ENCODE results near the gene KLHL29.

Gene KLHL29

DNA sequence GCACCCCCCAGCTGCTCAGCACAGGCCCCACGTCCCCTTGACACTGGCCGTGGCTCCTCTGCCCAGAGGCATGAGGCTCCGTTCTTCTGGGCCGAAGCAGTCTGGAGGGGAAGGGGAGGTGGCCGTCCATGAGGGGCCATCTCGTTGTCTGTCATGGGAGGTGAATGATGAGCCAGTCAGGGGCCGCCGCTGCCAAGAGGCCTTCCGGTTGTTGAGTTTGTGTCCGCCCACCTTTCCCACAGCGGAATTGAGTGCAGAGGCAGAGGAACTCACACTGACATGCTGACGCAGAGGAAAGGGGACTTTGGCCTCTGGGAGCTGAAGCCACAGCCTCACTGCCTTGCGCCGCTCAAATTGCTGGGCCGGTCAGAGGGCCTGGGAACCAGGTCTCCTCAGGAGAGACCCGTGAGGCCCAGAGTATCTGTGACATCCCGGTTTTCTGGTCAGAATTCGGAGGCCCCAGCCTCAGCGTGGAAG, 273.5 kb downstream of the KLHL29 start:
- no peak for DNase-seq (ENCODE audit: low spot score)
- H3K36me3 ChIP-seq (replicated peaks in 1 of 2; ENCODE audit: control insufficient read depth in 2 of 2, insufficient read depth in 2 of 2, low read length in 2 of 2): no peaks in the 10 kb centered on the region
- peak overlapping the region; percentile 77 for H3K14ac ChIP-seq (ENCODE audit: low read length)
- no peak overlapping the region for H3K23ac ChIP-seq (ENCODE audit: low read depth, low read length, poor library complexity)
- H3K4me3 ChIP-seq (ENCODE audit: low read length in 2 of 2): no peak overlapping the region
- H4K91ac ChIP-seq (ENCODE audit: low read depth, low read length, poor library complexity): peak overlapping the region; percentile 46
- H2BK120ac ChIP-seq (ENCODE audit: low read depth, low read length): no peak overlapping the region
- peak overlapping the region; percentile 79 for H3K18ac ChIP-seq (ENCODE audit: low read length)
- H3K9ac ChIP-seq (ENCODE audit: low read depth, low read length, poor library complexity): peak overlapping the region; percentile 1
- H3K4ac ChIP-seq (ENCODE audit: low read length): no peak overlapping the region
- no peaks in the 10 kb centered on the region for H3K9me3 ChIP-seq (replicated peaks in 1 of 2; ENCODE audit: control insufficient read depth in 2 of 2, insufficient read depth in 1 of 2, low read depth in 1 of 2, low read length in 2 of 2)
- no peak overlapping the region for H2AFZ ChIP-seq (ENCODE audit: low read length)
- no peak overlapping the region for H2BK5ac ChIP-seq (ENCODE audit: low read length)
- peak overlapping the region; percentile 42 for H2BK12ac ChIP-seq (ENCODE audit: low read length)
- peaks cover 0 to 7% (median 0%) of the 10 kb centered on the region in 3 experiments for H3K27me3 ChIP-seq (ENCODE audit: control insufficient read depth in 3 of 3, insufficient read depth in 3 of 3, low read depth in 1 of 3, low read length in 3 of 3)
- WGBS, 2 donors (ENCODE audit: extremely low coverage in 2 of 2, insufficient read length in 2 of 2, insufficient replicate concordance in 1 of 2): no CpG with 5 or more reads among the region's 19 CpGs
- H3K27ac ChIP-seq (replicated peaks; ENCODE audit: low read length): no peak overlapping the region
- H2BK15ac ChIP-seq (ENCODE audit: low read length): peak overlapping the region; percentile 27
- no peak overlapping the region for H3K4me2 ChIP-seq (ENCODE audit: insufficient read depth, low read length, poor library complexity, severe bottlenecking)
- H3K79me1 ChIP-seq (ENCODE audit: low read depth, low read length): no peaks in the 10 kb centered on the region
- peak overlapping the region; percentile 59 for H2AK5ac ChIP-seq (ENCODE audit: low read depth, low read length)
- no peak overlapping the region for H4K8ac ChIP-seq (ENCODE audit: low read depth, low read length)
- H3K4me1 ChIP-seq (ENCODE audit: control insufficient read depth in 2 of 2, insufficient read depth in 1 of 2, low read depth in 1 of 2, low read length in 2 of 2): peaks cover 0 to 14% of the 10 kb centered on the region in 2 donors

DNA sequence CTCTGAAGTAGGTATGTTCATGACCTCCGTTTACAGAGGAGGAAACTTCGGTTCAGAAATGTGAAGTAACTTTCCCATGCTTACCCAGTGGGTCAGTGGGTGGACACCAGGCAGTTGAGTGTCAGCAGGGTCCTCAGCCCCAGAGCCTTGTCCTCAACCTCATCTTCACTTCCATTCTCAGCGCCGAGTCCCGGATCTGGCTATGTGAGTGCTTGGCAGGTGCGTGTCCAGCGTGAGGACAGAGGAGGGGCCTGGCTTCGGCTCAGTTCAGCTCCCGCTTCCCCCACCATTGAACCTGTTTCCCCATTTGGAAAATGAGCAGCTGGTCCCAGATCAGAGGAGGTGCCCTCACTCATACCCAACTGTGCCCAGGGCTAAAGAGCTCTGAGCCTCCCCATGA, 274.3 kb downstream of the KLHL29 start:
- Histone ChIP-seq H3K27ac (replicated peaks; ENCODE audit: low read length) (no peak overlapping the region), H3K4me2 (ENCODE audit: insufficient read depth, low read length, poor library complexity, severe bottlenecking) (no peak overlapping the region), H3K4me3 (ENCODE audit: low read length in 2 of 2) (no peak overlapping the region), H3K36me3 (replicated peaks in 1 of 2; ENCODE audit: control insufficient read depth in 2 of 2, insufficient read depth in 2 of 2, low read length in 2 of 2) (no peaks in the 10 kb centered on the region), H3K27me3 (ENCODE audit: control insufficient read depth in 3 of 3, insufficient read depth in 3 of 3, low read depth in 1 of 3, low read length in 3 of 3) (peaks cover 0 to 7% (median 0%) of the 10 kb centered on the region in 3 experiments), H4K91ac (ENCODE audit: low read depth, low read length, poor library complexity) (no peak overlapping the region), H2BK15ac (ENCODE audit: low read length) (no peak overlapping the region), H3K4me1 (ENCODE audit: control insufficient read depth in 2 of 2, insufficient read depth in 1 of 2, low read depth in 1 of 2, low read length in 2 of 2) (peaks cover 0 to 14% of the 10 kb centered on the region in 2 donors), H3K4ac (ENCODE audit: low read length) (no peak overlapping the region), H3K14ac (ENCODE audit: low read length) (no peak overlapping the region), H3K79me1 (ENCODE audit: low read depth, low read length) (no peaks in the 10 kb centered on the region), H3K9me3 (replicated peaks in 1 of 2; ENCODE audit: control insufficient read depth in 2 of 2, insufficient read depth in 1 of 2, low read depth in 1 of 2, low read length in 2 of 2) (no peaks in the 10 kb centered on the region), H3K9ac (ENCODE audit: low read depth, low read length, poor library complexity) (no peak overlapping the region), H3K18ac (ENCODE audit: low read length) (no peak overlapping the region), H4K8ac (ENCODE audit: low read depth, low read length) (no peak overlapping the region), H2BK120ac (ENCODE audit: low read depth, low read length) (no peak overlapping the region), H2BK12ac (ENCODE audit: low read length) (no peak overlapping the region), H2AK5ac (ENCODE audit: low read depth, low read length) (peak overlapping the region; percentile 51), H2AFZ (ENCODE audit: low read length) (no peak overlapping the region), H3K23ac (ENCODE audit: low read depth, low read length, poor library complexity) (peak overlapping the region; percentile 14), H2BK5ac (ENCODE audit: low read length) (peak overlapping the region; percentile 20)
- no peak for DNase-seq (ENCODE audit: low spot score)
- no CpG with 5 or more reads among the region's 9 CpGs for WGBS, 2 donors (ENCODE audit: extremely low coverage in 2 of 2, insufficient read length in 2 of 2, insufficient replicate concordance in 1 of 2)

DNA sequence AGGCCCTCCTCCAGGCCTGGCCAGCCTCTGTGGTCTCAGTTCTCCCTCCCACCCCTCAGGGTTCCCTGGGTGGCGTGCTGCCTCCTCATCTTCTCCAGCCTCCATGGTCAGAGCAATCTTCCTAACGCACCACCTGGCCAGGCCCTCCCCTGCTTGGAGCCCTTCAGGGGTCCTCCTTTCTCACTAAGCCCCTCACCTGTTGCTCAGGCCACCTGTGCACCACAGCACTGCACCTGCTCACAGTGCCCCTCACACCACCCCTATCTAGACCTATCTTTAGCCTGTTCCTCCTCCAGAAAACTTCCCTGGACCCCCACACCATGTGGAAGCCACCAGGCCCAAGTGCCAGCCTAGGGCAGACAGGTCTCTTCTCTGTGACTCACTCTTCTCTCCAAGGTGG, 274.8 kb downstream of the KLHL29 start:
- no peaks in the 10 kb centered on the region for H3K36me3 ChIP-seq (replicated peaks in 1 of 2; ENCODE audit: control insufficient read depth in 2 of 2, insufficient read depth in 2 of 2, low read length in 2 of 2)

DNA sequence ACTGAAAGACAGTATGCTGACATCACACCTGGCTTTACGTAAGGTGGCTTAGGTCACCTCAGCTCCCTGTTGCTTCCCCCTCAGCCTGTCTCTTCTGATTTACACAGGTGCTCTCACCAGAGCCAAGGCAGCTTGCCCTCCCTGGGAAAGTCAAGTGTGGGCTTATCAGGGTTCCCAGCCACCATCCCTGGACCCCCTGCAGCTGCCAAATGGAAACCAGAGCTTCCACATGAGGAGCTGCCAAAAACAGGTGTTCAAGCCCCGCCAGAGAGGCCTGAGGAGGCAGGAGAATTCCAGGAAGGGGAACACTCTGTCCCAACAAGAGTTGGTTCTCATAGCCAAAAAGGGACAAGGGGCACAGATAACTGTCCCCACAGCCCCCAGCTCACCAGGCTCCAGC, 275.3 kb downstream of the KLHL29 start:
- no peak overlapping the region for H4K8ac ChIP-seq (ENCODE audit: low read depth, low read length)
- no peak overlapping the region for H2AFZ ChIP-seq (ENCODE audit: low read length)
- no peak overlapping the region for H3K27ac ChIP-seq (replicated peaks; ENCODE audit: low read length)
- H3K23ac ChIP-seq (ENCODE audit: low read depth, low read length, poor library complexity): no peak overlapping the region
- no peaks in the 10 kb centered on the region for H3K79me1 ChIP-seq (ENCODE audit: low read depth, low read length)
- no peaks in the 10 kb centered on the region for H3K9me3 ChIP-seq (replicated peaks in 1 of 2; ENCODE audit: control insufficient read depth in 2 of 2, insufficient read depth in 1 of 2, low read depth in 1 of 2, low read length in 2 of 2)
- no CpG with 5 or more reads among the region's 2 CpGs for WGBS, 2 donors (ENCODE audit: extremely low coverage in 2 of 2, insufficient read length in 2 of 2, insufficient replicate concordance in 1 of 2)
- peaks cover 0 to 14% of the 10 kb centered on the region in 2 donors for H3K4me1 ChIP-seq (ENCODE audit: control insufficient read depth in 2 of 2, insufficient read depth in 1 of 2, low read depth in 1 of 2, low read length in 2 of 2)
- peaks cover 0 to 7% (median 0%) of the 10 kb centered on the region in 3 experiments for H3K27me3 ChIP-seq (ENCODE audit: control insufficient read depth in 3 of 3, insufficient read depth in 3 of 3, low read depth in 1 of 3, low read length in 3 of 3)
- no peak overlapping the region for H2BK120ac ChIP-seq (ENCODE audit: low read depth, low read length)
- no peak overlapping the region for H3K9ac ChIP-seq (ENCODE audit: low read depth, low read length, poor library complexity)
- DNase-seq (ENCODE audit: low spot score): no peak
- H3K4ac ChIP-seq (ENCODE audit: low read length): no peak overlapping the region
- H3K36me3 ChIP-seq (replicated peaks in 1 of 2; ENCODE audit: control insufficient read depth in 2 of 2, insufficient read depth in 2 of 2, low read length in 2 of 2): no peaks in the 10 kb centered on the region
- no peak overlapping the region for H3K4me2 ChIP-seq (ENCODE audit: insufficient read depth, low read length, poor library complexity, severe bottlenecking)
- H3K18ac ChIP-seq (ENCODE audit: low read length): no peak overlapping the region
- H3K4me3 ChIP-seq (ENCODE audit: low read length in 2 of 2): no peak overlapping the region
- no peak overlapping the region for H2BK12ac ChIP-seq (ENCODE audit: low read length)
- peak overlapping the region; percentile 20 for H2BK5ac ChIP-seq (ENCODE audit: low read length)
- no peak overlapping the region for H2BK15ac ChIP-seq (ENCODE audit: low read length)
- H3K14ac ChIP-seq (ENCODE audit: low read length): no peak overlapping the region
- no peak overlapping the region for H4K91ac ChIP-seq (ENCODE audit: low read depth, low read length, poor library complexity)
- H2AK5ac ChIP-seq (ENCODE audit: low read depth, low read length): no peak overlapping the region

More for the DNA sequence above, 274.8 kb downstream of the KLHL29 start:
- H3K9ac ChIP-seq (ENCODE audit: low read depth, low read length, poor library complexity): peak overlapping the region; percentile 44
- H4K8ac ChIP-seq (ENCODE audit: low read depth, low read length): no peak overlapping the region
- peaks cover 0 to 14% of the 10 kb centered on the region in 2 donors for H3K4me1 ChIP-seq (ENCODE audit: control insufficient read depth in 2 of 2, insufficient read depth in 1 of 2, low read depth in 1 of 2, low read length in 2 of 2)
- WGBS, 2 donors (ENCODE audit: extremely low coverage in 2 of 2, insufficient read length in 2 of 2, insufficient replicate concordance in 1 of 2): no CpG with 5 or more reads among the region's 2 CpGs
- no peak overlapping the region for H2BK15ac ChIP-seq (ENCODE audit: low read length)
- no peak overlapping the region for H2BK12ac ChIP-seq (ENCODE audit: low read length)
- no peak for DNase-seq (ENCODE audit: low spot score)
- no peak overlapping the region for H2AFZ ChIP-seq (ENCODE audit: low read length)
- peak overlapping the region; percentile 11 for H3K18ac ChIP-seq (ENCODE audit: low read length)
- H3K27me3 ChIP-seq (ENCODE audit: control insufficient read depth in 3 of 3, insufficient read depth in 3 of 3, low read depth in 1 of 3, low read length in 3 of 3): peaks cover 0 to 7% (median 0%) of the 10 kb centered on the region in 3 experiments
- no peak overlapping the region for H2BK120ac ChIP-seq (ENCODE audit: low read depth, low read length)
- H3K14ac ChIP-seq (ENCODE audit: low read length): no peak overlapping the region
- H3K79me1 ChIP-seq (ENCODE audit: low read depth, low read length): no peaks in the 10 kb centered on the region
- H3K4me3 ChIP-seq (ENCODE audit: low read length in 2 of 2): no peak overlapping the region
- H3K4ac ChIP-seq (ENCODE audit: low read length): no peak overlapping the region
- peak overlapping the region; percentile 14 for H3K23ac ChIP-seq (ENCODE audit: low read depth, low read length, poor library complexity)
- peak overlapping the region; percentile 20 for H2BK5ac ChIP-seq (ENCODE audit: low read length)
- H2AK5ac ChIP-seq (ENCODE audit: low read depth, low read length): no peak overlapping the region
- H3K27ac ChIP-seq (replicated peaks; ENCODE audit: low read length): no peak overlapping the region
- no peak overlapping the region for H3K4me2 ChIP-seq (ENCODE audit: insufficient read depth, low read length, poor library complexity, severe bottlenecking)
- no peaks in the 10 kb centered on the region for H3K9me3 ChIP-seq (replicated peaks in 1 of 2; ENCODE audit: control insufficient read depth in 2 of 2, insufficient read depth in 1 of 2, low read depth in 1 of 2, low read length in 2 of 2)
- H4K91ac ChIP-seq (ENCODE audit: low read depth, low read length, poor library complexity): no peak overlapping the region
